Right atrium auricular region (tissue), 2 donors: ENCODE measurements around the gene LSM2. TPM values are rescaled to one million over a fixed set of nuclear protein-coding genes. Genes with fewer than 3 reads are reported as not detected.

Experiments
- DNase-seq: peaks from one replicate; pipeline ENCODE4 v3.0.0-alpha.2; 2019; ENCODE audit warnings: low spot score
- H3K27ac ChIP-seq, 2 donors: fragments of 200-600 bp; sonication (generic); 1 replicate in 1 of 2; 2 replicates in 1 of 2; pipeline ENCODE4 v1.5.1; 2016 to 2019
- H3K27me3 ChIP-seq, 2 donors: fragments of 200-600 bp; sonication (generic); one replicate each; pipeline versions ENCODE4 v1.5.1 to v1.6.0; 2017 to 2019
- H3K36me3 ChIP-seq: fragments of 200-600 bp; sonication (generic); one replicate; pipeline ENCODE4 v1.5.1; 2016
- H3K4me1 ChIP-seq, 2 donors: fragments of 200-600 bp; sonication (generic); one replicate each; pipeline versions ENCODE4 v1.5.1 to v1.6.0; 2017 to 2019
- H3K4me3 ChIP-seq, 2 donors: fragments of 200-600 bp; sonication (generic); 1 replicate in 1 of 2; 2 replicates in 1 of 2; pipeline ENCODE4 v1.5.1; 2017 to 2019; ENCODE audit warnings: mild to moderate bottlenecking in 1 of 2, moderate library complexity in 1 of 2
- H3K9me3 ChIP-seq, 2 donors: fragments of 200-600 bp; sonication (generic); one replicate each; pipeline ENCODE4 v1.5.1; 2019
- total RNA-seq, 2 donors: library from RNA; depleted of rRNA; stranded (reverse); fragments of >200 nt; gene quantifications; one replicate each; pipeline ENCODE4 v1.1.0, GENCODE V29; 2016
- TF ChIP-seq, protein P1 (sequence below), 2 donors: fragments of 200-600 bp; sonication (generic); IDR thresholded peaks; one replicate each; pipeline ENCODE4 v1.5.1; 2019; ENCODE audit warnings: antibody characterized with exemption in 2 of 2

LSM2 gene
- total RNA-seq, 2 donors from 2014 or later, result 28.8 to 32.0 TPM

DNA sequence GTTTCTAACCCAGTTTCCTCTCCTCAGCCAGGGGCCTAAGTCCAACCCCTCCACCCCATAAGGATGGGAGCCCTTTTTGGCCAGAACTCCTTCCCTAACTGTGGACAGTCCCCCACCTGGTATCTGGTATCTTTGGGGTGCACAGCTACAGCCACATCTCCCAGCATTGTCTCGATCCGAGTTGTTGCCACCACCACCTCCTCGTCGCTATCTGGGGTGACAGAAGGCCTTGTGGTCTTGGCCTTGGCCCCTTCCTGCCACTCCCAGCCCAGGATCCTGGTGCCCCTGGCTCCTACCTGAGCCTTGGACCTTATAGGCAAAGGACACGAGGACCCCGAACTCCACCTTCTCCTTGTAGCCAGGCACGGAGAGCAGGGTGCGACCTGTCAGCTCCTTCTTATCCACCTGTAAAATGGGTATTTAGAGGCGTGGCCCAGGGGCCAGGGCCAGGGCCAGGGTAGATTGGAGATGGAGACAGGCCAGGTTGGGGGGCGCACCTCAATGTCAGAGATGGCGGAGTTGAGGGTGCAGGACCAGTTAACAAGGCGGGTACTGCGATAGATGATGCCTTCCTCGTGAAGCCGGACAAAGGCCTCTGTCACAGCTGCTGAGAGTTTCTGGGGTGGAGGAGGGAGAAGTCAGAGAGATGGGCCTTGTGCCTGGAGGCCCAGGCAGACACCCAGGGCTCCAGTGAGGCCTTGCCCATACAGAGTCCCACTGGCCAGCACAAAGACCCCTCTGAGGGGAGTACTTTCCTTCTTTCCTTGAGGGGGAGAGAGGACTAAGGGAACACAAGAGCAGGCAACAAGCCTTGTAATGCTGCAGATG is 22.5 kb downstream of the LSM2 start:
- no peak overlapping the region for H3K27ac ChIP-seq
- H3K27me3 ChIP-seq, result no peaks in the 10 kb centered on the region
- no peaks in the 10 kb centered on the region for H3K9me3 ChIP-seq
- H3K36me3 ChIP-seq, result peaks cover 65% of the 10 kb centered on the region
- DNase-seq, result no peak
- no peak overlapping the region for H3K4me3 ChIP-seq
- TF ChIP-seq, protein P1, sequence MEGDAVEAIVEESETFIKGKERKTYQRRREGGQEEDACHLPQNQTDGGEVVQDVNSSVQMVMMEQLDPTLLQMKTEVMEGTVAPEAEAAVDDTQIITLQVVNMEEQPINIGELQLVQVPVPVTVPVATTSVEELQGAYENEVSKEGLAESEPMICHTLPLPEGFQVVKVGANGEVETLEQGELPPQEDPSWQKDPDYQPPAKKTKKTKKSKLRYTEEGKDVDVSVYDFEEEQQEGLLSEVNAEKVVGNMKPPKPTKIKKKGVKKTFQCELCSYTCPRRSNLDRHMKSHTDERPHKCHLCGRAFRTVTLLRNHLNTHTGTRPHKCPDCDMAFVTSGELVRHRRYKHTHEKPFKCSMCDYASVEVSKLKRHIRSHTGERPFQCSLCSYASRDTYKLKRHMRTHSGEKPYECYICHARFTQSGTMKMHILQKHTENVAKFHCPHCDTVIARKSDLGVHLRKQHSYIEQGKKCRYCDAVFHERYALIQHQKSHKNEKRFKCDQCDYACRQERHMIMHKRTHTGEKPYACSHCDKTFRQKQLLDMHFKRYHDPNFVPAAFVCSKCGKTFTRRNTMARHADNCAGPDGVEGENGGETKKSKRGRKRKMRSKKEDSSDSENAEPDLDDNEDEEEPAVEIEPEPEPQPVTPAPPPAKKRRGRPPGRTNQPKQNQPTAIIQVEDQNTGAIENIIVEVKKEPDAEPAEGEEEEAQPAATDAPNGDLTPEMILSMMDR (IDR thresholded peaks at IDR 0.05), result no peak
- H3K4me1 ChIP-seq, result no peaks in the 10 kb centered on the region

DNA sequence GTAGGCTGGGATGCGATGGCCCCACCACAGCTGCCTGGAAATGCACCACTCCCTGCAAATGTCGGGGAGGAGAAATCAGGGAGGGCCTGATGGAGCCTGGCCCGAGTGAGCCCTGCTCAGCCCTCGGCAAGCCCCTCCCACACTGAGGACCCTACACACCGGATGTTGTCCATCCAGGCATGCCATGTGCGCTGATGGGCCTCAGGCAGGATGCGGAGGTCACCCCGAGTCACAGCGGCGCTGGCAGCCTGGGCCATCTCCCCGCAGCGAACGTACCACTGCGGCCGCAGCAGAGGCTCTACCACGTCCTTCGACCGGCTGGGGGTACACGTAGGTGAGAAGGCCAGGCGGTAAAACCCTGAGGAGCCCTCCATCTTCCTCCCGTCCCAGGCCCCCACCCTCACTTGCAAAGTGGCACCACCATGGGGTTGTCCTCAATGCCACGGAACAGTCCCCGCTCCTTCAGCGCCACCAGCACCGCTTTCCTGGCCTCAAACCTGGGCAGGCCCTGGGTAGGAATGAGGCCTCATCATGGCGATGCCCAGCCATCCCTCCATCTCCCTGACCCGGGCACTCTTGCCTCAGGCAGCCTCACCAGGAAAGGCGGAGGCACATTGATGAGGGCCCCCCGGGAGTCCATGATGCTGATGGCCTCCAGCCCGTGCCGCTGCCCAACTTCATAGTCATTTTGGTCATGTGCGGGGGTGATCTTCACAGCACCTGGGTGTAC is 24.5 kb downstream of the LSM2 start:
- no peaks in the 10 kb centered on the region for H3K27me3 ChIP-seq
- H3K4me1 ChIP-seq, result peaks cover 0 to 5% of the 10 kb centered on the region in 2 donors
- H3K36me3 ChIP-seq, result peaks cover 78% of the 10 kb centered on the region
- TF ChIP-seq, protein P1 (IDR thresholded peaks at IDR 0.05), result no peak
- no peak overlapping the region for H3K4me3 ChIP-seq
- H3K27ac ChIP-seq, result no peak overlapping the region
- H3K9me3 ChIP-seq, result no peaks in the 10 kb centered on the region
- DNase-seq, result no peak

DNA sequence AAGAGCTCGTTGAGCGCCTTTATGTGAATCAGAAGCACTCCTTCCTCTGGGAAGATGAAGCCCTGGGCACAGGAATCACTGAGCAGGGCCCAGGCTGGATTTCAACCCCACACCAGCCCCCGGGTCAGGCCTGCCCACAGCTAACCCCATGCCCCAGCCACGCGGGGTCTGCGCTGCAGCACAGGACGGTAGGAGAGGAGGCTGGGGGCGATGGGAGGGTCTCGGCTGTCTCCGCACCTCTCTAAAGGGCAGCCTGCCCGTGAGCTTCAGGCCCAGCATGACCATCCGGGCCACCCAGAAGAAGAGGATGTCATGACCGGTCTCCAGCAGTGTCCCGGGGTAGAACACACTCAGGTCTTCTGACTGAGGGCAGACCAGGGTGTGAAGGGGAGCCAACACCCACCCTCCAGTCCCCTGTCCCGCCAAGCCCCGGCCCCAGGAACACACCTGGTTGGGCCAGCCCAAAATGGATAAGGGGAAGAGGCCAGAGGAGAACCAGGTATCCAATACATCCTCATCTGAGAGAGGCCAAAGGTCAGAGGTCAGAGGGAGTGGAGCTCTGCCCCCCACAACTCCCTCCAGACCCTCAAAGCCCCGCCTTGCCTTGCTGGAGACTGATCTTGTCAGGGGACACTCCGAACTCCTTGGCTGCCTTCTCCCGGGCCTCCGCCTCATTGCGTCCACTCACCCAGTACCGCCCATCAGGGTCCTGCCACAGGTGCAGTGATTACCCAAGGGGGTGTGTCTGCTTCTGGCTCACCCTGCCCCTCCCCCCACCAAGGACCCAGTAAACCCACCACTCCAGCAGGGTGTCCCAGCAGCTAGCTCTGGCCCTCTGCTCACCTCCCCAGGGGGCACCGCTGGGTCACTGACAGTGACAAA is 25.3 kb downstream of the LSM2 start:
- TF ChIP-seq, protein P1 (IDR thresholded peaks at IDR 0.05), result no peak
- Histone ChIP-seq H3K27ac (no peak overlapping the region), H3K27me3 (no peaks in the 10 kb centered on the region), H3K9me3 (no peaks in the 10 kb centered on the region), H3K36me3 (peaks cover 77% of the 10 kb centered on the region), H3K4me3 (no peak overlapping the region), H3K4me1 (peaks cover 0 to 13% of the 10 kb centered on the region in 2 donors)
- no peak for DNase-seq

DNA sequence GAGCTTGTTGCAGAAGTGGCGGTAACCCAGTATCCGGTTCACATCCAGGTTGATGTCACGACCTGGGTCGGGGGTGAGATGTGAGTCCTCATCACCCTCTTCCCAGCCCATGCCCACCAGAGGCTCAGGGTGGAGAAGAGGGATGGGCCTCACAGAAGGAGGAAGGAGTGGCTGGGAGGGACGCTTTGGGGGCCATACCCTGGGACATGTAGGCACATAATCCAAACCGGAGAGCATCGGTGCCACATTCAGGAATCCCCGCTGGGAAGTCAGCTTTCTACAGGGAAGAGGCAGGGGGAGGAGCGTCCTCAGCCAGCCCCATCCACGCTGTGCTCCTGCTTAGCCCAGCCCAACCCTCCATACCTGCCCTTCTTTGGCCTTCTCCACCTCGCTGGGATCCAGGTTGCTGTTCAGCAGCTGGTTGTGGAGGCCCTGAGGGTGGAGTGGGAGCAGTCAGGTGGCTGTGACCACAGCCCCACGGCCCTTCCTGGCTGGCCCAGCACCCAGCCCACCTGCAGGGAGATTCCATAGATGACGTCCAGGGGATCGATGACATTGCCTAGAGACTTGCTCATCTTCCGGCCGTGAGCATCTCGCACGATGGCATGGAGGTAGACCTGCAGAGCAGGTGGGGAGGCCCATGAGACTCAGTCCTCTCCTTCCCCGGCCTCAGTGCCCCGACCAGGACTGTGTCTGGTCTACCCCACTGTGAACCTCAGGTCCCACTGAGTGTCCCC is 26.1 kb downstream of the LSM2 start:
- DNase-seq, result no peak
- TF ChIP-seq, protein P1 (IDR thresholded peaks at IDR 0.05), result no peak
- peaks cover 77% of the 10 kb centered on the region for H3K36me3 ChIP-seq

DNA sequence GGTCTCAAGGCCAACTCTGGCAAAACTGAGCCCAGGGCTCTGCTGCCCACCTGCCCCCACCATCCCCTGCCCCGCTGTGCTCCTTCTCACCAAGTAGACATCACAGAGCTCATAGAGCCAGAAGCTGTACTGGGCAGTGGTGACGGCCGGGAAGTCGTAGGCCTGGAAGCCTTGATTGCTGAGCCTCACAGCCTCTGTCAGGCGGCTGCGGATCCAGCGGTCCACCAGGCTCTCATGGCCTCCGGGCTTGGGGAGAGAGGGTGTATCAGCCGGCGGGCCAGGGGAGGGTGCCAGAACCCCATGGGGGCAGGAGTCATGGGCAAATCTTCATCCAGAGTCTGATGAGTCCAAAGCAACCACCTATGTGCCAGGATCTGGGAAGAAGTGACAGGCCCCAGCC is 26.9 kb downstream of the LSM2 start:
- no peak for DNase-seq
- TF ChIP-seq, protein P1 (IDR thresholded peaks at IDR 0.05), result no peak
- Histone ChIP-seq H3K27me3 (no peaks in the 10 kb centered on the region), H3K4me3 (no peak overlapping the region), H3K27ac (no peak overlapping the region), H3K4me1 (peaks cover 0 to 17% of the 10 kb centered on the region in 2 donors), H3K9me3 (no peaks in the 10 kb centered on the region), H3K36me3 (peaks cover 69% of the 10 kb centered on the region)

More for the DNA sequence above, 26.1 kb downstream of the LSM2 start:
- no peaks in the 10 kb centered on the region for H3K9me3 ChIP-seq
- H3K4me3 ChIP-seq, result no peak overlapping the region
- H3K4me1 ChIP-seq, result peaks cover 0 to 17% of the 10 kb centered on the region in 2 donors
- H3K27ac ChIP-seq, result no peak overlapping the region
- no peaks in the 10 kb centered on the region for H3K27me3 ChIP-seq
